GM21447 (cell line): Measurements from ENCODE around the gene BAX.

Experiments
- ATAC-seq: cut with Tn5 transposase; IDR thresholded peaks from one replicate; pipeline ENCODE4 v1.9.1; 2021; ENCODE audit not compliant: unreplicated experiment

BAX gene

GRCh38 chr19:49011194-49011593 lies 56.5 kb downstream of the BAX start:
- no peak for ATAC-seq
